OCI-LY1 (cell line): Measurements from ENCODE around the gene RBM47.

Experiments used
- EZH2 ChIP-seq: fragments of 200-600 bp; sonication (generic), shearing (Covaris generic); IDR thresholded peaks from 2 replicates; pipeline ENCODE4 v1.8.0; 2017; ENCODE audit warnings: borderline replicate concordance, mixed run types, mild to moderate bottlenecking, antibody characterized with exemption, low read length, moderate library complexity, mixed read lengths
- TF ChIP-seq, protein P1 (sequence below): fragments of 200-600 bp; sonication (generic), shearing (Covaris generic); IDR thresholded peaks from 2 replicates; pipeline ENCODE4 v1.5.1; 2017; ENCODE audit warnings: mild to moderate bottlenecking, antibody characterized with exemption, low read length, moderate library complexity, mixed read lengths

DNA sequence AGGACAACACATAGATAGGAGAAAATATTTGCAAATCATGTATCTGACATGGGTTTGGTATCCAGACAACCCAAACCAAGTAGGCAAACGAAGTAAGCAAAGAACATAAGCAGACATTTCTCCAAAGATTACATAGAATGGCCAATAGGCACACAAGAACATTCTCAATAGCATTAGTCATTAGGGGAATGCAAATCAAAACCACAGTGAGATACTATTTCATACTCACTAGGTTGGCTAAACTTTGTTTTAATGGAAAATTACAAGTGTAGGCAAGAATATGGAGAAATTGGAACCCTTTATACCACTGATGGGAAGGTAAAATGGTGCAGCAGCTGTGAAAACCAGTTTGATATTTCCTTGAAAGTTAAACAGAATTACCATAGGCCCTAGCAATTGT is 219.8 kb downstream of the RBM47 start:
- TF ChIP-seq, protein P1, sequence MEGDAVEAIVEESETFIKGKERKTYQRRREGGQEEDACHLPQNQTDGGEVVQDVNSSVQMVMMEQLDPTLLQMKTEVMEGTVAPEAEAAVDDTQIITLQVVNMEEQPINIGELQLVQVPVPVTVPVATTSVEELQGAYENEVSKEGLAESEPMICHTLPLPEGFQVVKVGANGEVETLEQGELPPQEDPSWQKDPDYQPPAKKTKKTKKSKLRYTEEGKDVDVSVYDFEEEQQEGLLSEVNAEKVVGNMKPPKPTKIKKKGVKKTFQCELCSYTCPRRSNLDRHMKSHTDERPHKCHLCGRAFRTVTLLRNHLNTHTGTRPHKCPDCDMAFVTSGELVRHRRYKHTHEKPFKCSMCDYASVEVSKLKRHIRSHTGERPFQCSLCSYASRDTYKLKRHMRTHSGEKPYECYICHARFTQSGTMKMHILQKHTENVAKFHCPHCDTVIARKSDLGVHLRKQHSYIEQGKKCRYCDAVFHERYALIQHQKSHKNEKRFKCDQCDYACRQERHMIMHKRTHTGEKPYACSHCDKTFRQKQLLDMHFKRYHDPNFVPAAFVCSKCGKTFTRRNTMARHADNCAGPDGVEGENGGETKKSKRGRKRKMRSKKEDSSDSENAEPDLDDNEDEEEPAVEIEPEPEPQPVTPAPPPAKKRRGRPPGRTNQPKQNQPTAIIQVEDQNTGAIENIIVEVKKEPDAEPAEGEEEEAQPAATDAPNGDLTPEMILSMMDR: no peak
- no peak for TF ChIP-seq EZH2
